Stimulated activated CD4-positive, alpha-beta T cell treated with anti-CD3 and anti-CD28 coated beads, Interleukin-12 subunit alpha, Interleukin-12 subunit beta, amount 100 ng/mL, for 48 hours (primary cell): ENCODE results near the gene PAQR3.

Experiments used
- DNase-seq, 3 donors: peaks; one replicate each; pipeline ENCODE4 v3.0.0-alpha.2; 2020; ENCODE audit warnings: low read depth in 2 of 3, low spot score in 1 of 3

The PAQR3 gene

GRCh38 chr4:78938868-78939666 lies at the start of gene PAQR3:
PAQR3 (minus strand) TSS chr4:78939438; CDS start chr4:78939224, 214 bp downstream.
- DNase-seq = peak; percentile 58 to 81 (median 68)

GRCh38 chr4:78987683-78988082 lies 48.4 kb upstream of the PAQR3 start:
- DNase-seq = no peak

- no peak for DNase-seq
These were observed 45.4 kb upstream of the PAQR3 start for GRCh38 chr4:78984593-78984992.

GRCh38 chr4:78975865-78976264 lies 36.6 kb upstream of the PAQR3 start:
- no peak for DNase-seq

- DNase-seq = no peak
These were observed 32.5 kb upstream of the PAQR3 start for GRCh38 chr4:78971776-78972175.

GRCh38 chr4:78971326-78971725 lies 32.1 kb upstream of the PAQR3 start:
- DNase-seq = no peak

- DNase-seq = no peak
These were observed 23.4 kb upstream of the PAQR3 start for GRCh38 chr4:78962597-78963115.

GRCh38 chr4:78960926-78961325 lies 21.7 kb upstream of the PAQR3 start:
- DNase-seq = no peak

- no peak for DNase-seq
These were observed 17.7 kb upstream of the PAQR3 start for GRCh38 chr4:78956975-78957374.

GRCh38 chr4:78953769-78954666 lies 14.8 kb upstream of the PAQR3 start:
- DNase-seq = no peak

- no peak for DNase-seq
These were observed 14.0 kb upstream of the PAQR3 start for GRCh38 chr4:78953231-78953630.

GRCh38 chr4:78951862-78952472 lies 12.7 kb upstream of the PAQR3 start:
- DNase-seq = peak in 1 of 3 donors; percentile 46

GRCh38 chr4:78949735-78950134 lies 10.5 kb upstream of the PAQR3 start:
- DNase-seq = no peak

GRCh38 chr4:78945651-78946179 lies 6.5 kb upstream of the PAQR3 start:
- no peak for DNase-seq

GRCh38 chr4:78944381-78944780 lies 5.1 kb upstream of the PAQR3 start:
- no peak for DNase-seq

- no peak for DNase-seq
These were observed 1.5 kb upstream of the PAQR3 start for GRCh38 chr4:78940752-78941151.

GRCh38 chr4:78939667-78940008 lies 400 bp upstream of the PAQR3 start:
- DNase-seq = no peak

- no peak for DNase-seq
These were observed 767 bp downstream of the PAQR3 start for GRCh38 chr4:78938474-78938867.

GRCh38 chr4:78937837-78938236 lies 1.4 kb downstream of the PAQR3 start:
- DNase-seq = no peak

GRCh38 chr4:78936989-78937388 lies 2.2 kb downstream of the PAQR3 start:
- DNase-seq = no peak

GRCh38 chr4:78930016-78930629 lies 9.1 kb downstream of the PAQR3 start:
- DNase-seq = no peak
